MM.1S (cell line): Measurements from ENCODE around the gene VPS13A.

Experiments
- EZH2phosphoT487 ChIP-seq: fragments of 300-600 bp; sonication (generic); IDR thresholded peaks from 2 replicates; pipeline ENCODE4 v1.6.1; 2018; ENCODE audit warnings: antibody characterized with exemption, low read length
- TF ChIP-seq, protein P1 (sequence below): fragments of 300-600 bp; sonication (generic); IDR thresholded peaks from 2 replicates; pipeline ENCODE4 v1.5.1; 2016; ENCODE audit warnings: antibody characterized with exemption, low read length, mixed read lengths

DNA sequence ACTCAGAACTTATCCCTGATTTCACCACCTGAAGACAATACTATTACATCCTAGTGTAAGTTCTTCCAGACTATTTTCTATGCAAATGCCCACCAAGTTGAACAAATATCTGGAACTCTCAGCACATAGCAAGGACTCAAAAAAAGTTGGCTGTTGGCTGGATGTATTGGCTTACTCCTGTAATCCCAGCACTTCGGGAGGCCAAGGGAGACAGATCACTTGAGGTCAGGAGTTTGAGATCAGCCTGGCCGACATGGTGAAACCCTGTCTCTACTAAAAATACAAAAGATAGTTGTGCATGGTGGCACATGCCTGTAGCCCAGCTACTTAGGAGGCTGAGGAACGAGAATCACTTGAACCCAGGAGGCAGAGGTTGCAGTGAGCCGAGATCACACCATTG lies 15.0 kb upstream of the VPS13A start:
- TF ChIP-seq, protein P1, sequence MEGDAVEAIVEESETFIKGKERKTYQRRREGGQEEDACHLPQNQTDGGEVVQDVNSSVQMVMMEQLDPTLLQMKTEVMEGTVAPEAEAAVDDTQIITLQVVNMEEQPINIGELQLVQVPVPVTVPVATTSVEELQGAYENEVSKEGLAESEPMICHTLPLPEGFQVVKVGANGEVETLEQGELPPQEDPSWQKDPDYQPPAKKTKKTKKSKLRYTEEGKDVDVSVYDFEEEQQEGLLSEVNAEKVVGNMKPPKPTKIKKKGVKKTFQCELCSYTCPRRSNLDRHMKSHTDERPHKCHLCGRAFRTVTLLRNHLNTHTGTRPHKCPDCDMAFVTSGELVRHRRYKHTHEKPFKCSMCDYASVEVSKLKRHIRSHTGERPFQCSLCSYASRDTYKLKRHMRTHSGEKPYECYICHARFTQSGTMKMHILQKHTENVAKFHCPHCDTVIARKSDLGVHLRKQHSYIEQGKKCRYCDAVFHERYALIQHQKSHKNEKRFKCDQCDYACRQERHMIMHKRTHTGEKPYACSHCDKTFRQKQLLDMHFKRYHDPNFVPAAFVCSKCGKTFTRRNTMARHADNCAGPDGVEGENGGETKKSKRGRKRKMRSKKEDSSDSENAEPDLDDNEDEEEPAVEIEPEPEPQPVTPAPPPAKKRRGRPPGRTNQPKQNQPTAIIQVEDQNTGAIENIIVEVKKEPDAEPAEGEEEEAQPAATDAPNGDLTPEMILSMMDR = no peak
- TF ChIP-seq EZH2phosphoT487 = no peak
